Peyer's patch (tissue), 4 donors: ENCODE results near the gene KDM4C.

Experiments used
- POLR2A ChIP-seq, 2 donors: fragments of 450-650 bp; IDR thresholded peaks; one replicate each; pipeline ENCODE4 v1.5.1; 2017; ENCODE audit warnings: antibody characterized with exemption in 2 of 2, mild to moderate bottlenecking in 2 of 2, moderate library complexity in 2 of 2
- TF ChIP-seq, protein P1 (sequence below), 6 experiments: fragments of 450-650 bp in 4 of 6; fragments of 200-600 bp in 2 of 6; sonication (generic) in 1 of 6; IDR thresholded peaks; one replicate each; pipeline ENCODE4 v1.5.1; 2017 to 2019; ENCODE audit warnings: antibody characterized with exemption in 6 of 6, mild to moderate bottlenecking in 3 of 6, moderate library complexity in 1 of 6

GRCh38 chr9:6904371-6904770 lies 146.6 kb downstream of the KDM4C start:
- TF ChIP-seq, protein P1, sequence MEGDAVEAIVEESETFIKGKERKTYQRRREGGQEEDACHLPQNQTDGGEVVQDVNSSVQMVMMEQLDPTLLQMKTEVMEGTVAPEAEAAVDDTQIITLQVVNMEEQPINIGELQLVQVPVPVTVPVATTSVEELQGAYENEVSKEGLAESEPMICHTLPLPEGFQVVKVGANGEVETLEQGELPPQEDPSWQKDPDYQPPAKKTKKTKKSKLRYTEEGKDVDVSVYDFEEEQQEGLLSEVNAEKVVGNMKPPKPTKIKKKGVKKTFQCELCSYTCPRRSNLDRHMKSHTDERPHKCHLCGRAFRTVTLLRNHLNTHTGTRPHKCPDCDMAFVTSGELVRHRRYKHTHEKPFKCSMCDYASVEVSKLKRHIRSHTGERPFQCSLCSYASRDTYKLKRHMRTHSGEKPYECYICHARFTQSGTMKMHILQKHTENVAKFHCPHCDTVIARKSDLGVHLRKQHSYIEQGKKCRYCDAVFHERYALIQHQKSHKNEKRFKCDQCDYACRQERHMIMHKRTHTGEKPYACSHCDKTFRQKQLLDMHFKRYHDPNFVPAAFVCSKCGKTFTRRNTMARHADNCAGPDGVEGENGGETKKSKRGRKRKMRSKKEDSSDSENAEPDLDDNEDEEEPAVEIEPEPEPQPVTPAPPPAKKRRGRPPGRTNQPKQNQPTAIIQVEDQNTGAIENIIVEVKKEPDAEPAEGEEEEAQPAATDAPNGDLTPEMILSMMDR (IDR thresholded peaks at IDR 0.05): no peak
- TF ChIP-seq POLR2A (IDR thresholded peaks at IDR 0.05): no peak
